ENCODE data around the gene RHOT1. TPM values are rescaled to one million over a fixed set of nuclear protein-coding genes. Genes with fewer than 3 reads are reported as not detected.

Gene RHOT1
- total RNA-seq, 1 experiment from 2014 or later, result 33.3 TPM

GRCh38 chr17:32185875-32186274 lies 43.6 kb downstream of the RHOT1 start:
- H3K4me1 Mint-ChIP-seq (ENCODE audit: low read depth, unreplicated experiment), result peaks cover 13% of the 10 kb centered on the region
- H3K36me3 Mint-ChIP-seq (ENCODE audit: insufficient read depth, unreplicated experiment), result peaks cover 18% of the 10 kb centered on the region
- H3K27me3 Mint-ChIP-seq (ENCODE audit: insufficient read depth, unreplicated experiment), result no peaks in the 10 kb centered on the region
- TF ChIP-seq CTCF (IDR thresholded peaks at IDR 0.05; ENCODE audit: insufficient read depth in 1 of 2, low read depth in 1 of 2, low read length in 1 of 2, severe bottlenecking in 1 of 2, unreplicated experiment in 1 of 2), result no peak
- no TSS peak for BruUV-seq (replicated peaks)
- H3K4me3 Mint-ChIP-seq (ENCODE audit: unreplicated experiment), result no peak overlapping the region
- intact Hi-C loops (cut with micrococcal nuclease; ENCODE audit: unreplicated experiment), result no loop called here
- no peak overlapping the region for H3K4me3 ChIP-seq (ENCODE audit: low read depth, low read length)
- peaks cover 15% of the 10 kb centered on the region; the same call in 1 of the 2 replicates for H3K4me1 ChIP-seq
- ChIA-PET CTCF (no interaction called here), POLR2A (no interaction called here)
- no peak for DNase-seq
- no peaks in the 10 kb centered on the region for H3K9me3 ChIP-seq
- H3K36me3 ChIP-seq (ENCODE audit: control insufficient read depth, insufficient read depth, low read length), result no peaks in the 10 kb centered on the region; the same call in 1 of the 2 replicates
- H3K27ac Mint-ChIP-seq (ENCODE audit: unreplicated experiment), result no peak overlapping the region
- no peaks in the 10 kb centered on the region for H3K9me3 Mint-ChIP-seq (ENCODE audit: unreplicated experiment)
- H3K27me3 ChIP-seq (replicated peaks; ENCODE audit: control insufficient read depth, insufficient read depth, low read length), result no peaks in the 10 kb centered on the region

GRCh38 chr17:32187271-32187670 lies 45.0 kb downstream of the RHOT1 start:
- Histone ChIP-seq H3K9me3 (no peaks in the 10 kb centered on the region), H3K4me1 (0 out of 2 replicates have a peak, but pooled peaks cover 3% of the 10 kb centered on the region), H3K36me3 (ENCODE audit: control insufficient read depth, insufficient read depth, low read length) (no peaks in the 10 kb centered on the region; the same call in 1 of the 2 replicates), H3K27me3 (replicated peaks; ENCODE audit: control insufficient read depth, insufficient read depth, low read length) (no peaks in the 10 kb centered on the region), H3K4me3 (ENCODE audit: low read depth, low read length) (no peak overlapping the region)
- no peaks in the 10 kb centered on the region for H3K4me1 Mint-ChIP-seq (ENCODE audit: low read depth, unreplicated experiment)
- peaks cover 5% of the 10 kb centered on the region for H3K36me3 Mint-ChIP-seq (ENCODE audit: insufficient read depth, unreplicated experiment)
- no peaks in the 10 kb centered on the region for H3K9me3 Mint-ChIP-seq (ENCODE audit: unreplicated experiment)
- no peaks in the 10 kb centered on the region for H3K27me3 Mint-ChIP-seq (ENCODE audit: insufficient read depth, unreplicated experiment)
- TF ChIP-seq CTCF (IDR thresholded peaks at IDR 0.05; ENCODE audit: insufficient read depth in 1 of 2, low read depth in 1 of 2, low read length in 1 of 2, severe bottlenecking in 1 of 2, unreplicated experiment in 1 of 2), result no peak
- DNase-seq, result no peak
- no peak overlapping the region for H3K27ac Mint-ChIP-seq (ENCODE audit: unreplicated experiment)
- ChIA-PET CTCF (no interaction called here), POLR2A (no interaction called here)
- H3K4me3 Mint-ChIP-seq (ENCODE audit: unreplicated experiment), result no peak overlapping the region
- BruUV-seq (replicated peaks), result no TSS peak
- intact Hi-C loops (cut with micrococcal nuclease; ENCODE audit: unreplicated experiment), result no loop called here

- H3K36me3 ChIP-seq (ENCODE audit: control insufficient read depth, insufficient read depth, low read length), result no peaks in the 10 kb centered on the region; the same call in none of the 2 replicates
- no peaks in the 10 kb centered on the region for H3K4me1 ChIP-seq
- ChIA-PET CTCF (interaction anchor here (0.7 kb wide), 1 partner anchor 75 kb away, joined by 5 read pairs; no protein-coding TSS in a partner anchor), POLR2A (interaction anchor here (0.6 kb wide), 1 partner anchor 137 kb away, joined by 7 read pairs; no protein-coding TSS in a partner anchor)
- Mint-ChIP-seq H3K4me1 (ENCODE audit: low read depth, unreplicated experiment) (no peaks in the 10 kb centered on the region), H3K9me3 (ENCODE audit: unreplicated experiment) (no peaks in the 10 kb centered on the region), H3K27me3 (ENCODE audit: insufficient read depth, unreplicated experiment) (no peaks in the 10 kb centered on the region), H3K4me3 (ENCODE audit: unreplicated experiment) (no peak overlapping the region), H3K27ac (ENCODE audit: unreplicated experiment) (no peak overlapping the region), H3K36me3 (ENCODE audit: insufficient read depth, unreplicated experiment) (no peaks in the 10 kb centered on the region)
- no peaks in the 10 kb centered on the region for H3K27me3 ChIP-seq (replicated peaks; ENCODE audit: control insufficient read depth, insufficient read depth, low read length)
- no peaks in the 10 kb centered on the region for H3K9me3 ChIP-seq
- TF ChIP-seq CTCF (IDR thresholded peaks at IDR 0.05; ENCODE audit: insufficient read depth in 1 of 2, low read depth in 1 of 2, low read length in 1 of 2, severe bottlenecking in 1 of 2, unreplicated experiment in 1 of 2), result no peak
- no peak overlapping the region for H3K4me3 ChIP-seq (ENCODE audit: low read depth, low read length)
- no TSS peak for BruUV-seq (replicated peaks)
- intact Hi-C loops (cut with micrococcal nuclease; ENCODE audit: unreplicated experiment), result no loop called here
- DNase-seq, result no peak
These were observed 47.0 kb downstream of the RHOT1 start for GRCh38 chr17:32189343-32189742.

Measured in Caco-2 (cell line).